K562 (cell line): ENCODE results near the gene PPIC. TPM values are rescaled to one million over a fixed set of nuclear protein-coding genes. Genes with fewer than 3 reads are reported as not detected.

Experiments
- ATAC-seq: fragments of 200-7000 bp; cut with Tn5 transposase; 3 replicates; pipeline ENCODE4 v1.9.1; 2020; ENCODE audit warnings: moderate library complexity
- BruUV-seq: library from RNA; stranded (reverse); fragments of 400-500 nt; replicated peaks from 2 replicates; lab custom pipeline; 2021; lab: Mats Ljungman, UMichigan
- CTCF ChIA-PET: fragments of 300-600 bp; formaldehyde crosslinking; extraction: SDS; loops from one replicate; lab custom pipeline; 2021; ENCODE audit warnings: low intra/inter-chr PET ratio; lab: Yijun Ruan, JAX
- POLR2A ChIA-PET: fragments of 300-600, 350-650 bp; sonication (Branson Sonifier 250); formaldehyde crosslinking; extraction: SDS; loops from one replicate; lab custom pipeline; 2021; ENCODE audit warnings: antibody characterized with exemption, inconsistent platforms; lab: Yijun Ruan, JAX
- DNase-seq, 4 experiments: peaks; one replicate each; pipeline versions ENCODE4 v3.0.0 to v3.0.0-alpha.2; 2011 to 2018; ENCODE audit warnings: low spot score in 3 of 4, mixed read lengths in 3 of 4; ENCODE audit errors: extremely low read depth in 1 of 4
- FAIRE-seq: peaks from 2 replicates; lab custom pipeline; 2011; peaks lifted over from hg19 to GRCh38; lab: Jason Lieb, UNC
- H2AFZ ChIP-seq: 2 replicates; pipeline ENCODE4 v1.6.0; 2011; ENCODE audit warnings: low read depth, low read length, control low read depth, inconsistent platforms
- H3K27ac ChIP-seq: fragments of 200-600 bp; 3 replicates; pipeline ENCODE4 v1.8.0; 2011; ENCODE audit warnings: low read depth, mild to moderate bottlenecking, control low read depth, inconsistent platforms, low read length, moderate library complexity, mixed read lengths; ENCODE audit errors: extremely low read depth
- H3K27me3 ChIP-seq, 2 experiments: fragments of 300-600 bp in 1 of 2; 2 replicates in 1 of 2; 3 replicates in 1 of 2; pipeline versions ENCODE4 v1.6.0 to v1.8.0; 2011; ENCODE audit warnings: inconsistent platforms in 2 of 2, low read length in 2 of 2, mild to moderate bottlenecking in 1 of 2, mixed read lengths in 1 of 2, moderate library complexity in 1 of 2; ENCODE audit not compliant: control insufficient read depth in 2 of 2, insufficient read depth in 2 of 2
- H3K36me3 ChIP-seq: fragments of 300-600 bp; 3 replicates; pipeline ENCODE4 v1.8.0; 2011; ENCODE audit warnings: mild to moderate bottlenecking, low read length, inconsistent platforms; ENCODE audit not compliant: control insufficient read depth, insufficient read depth
- H3K4me1 ChIP-seq, 2 experiments: fragments of 200-600 bp in 1 of 2; replicated peaks in 1 of 2; 2 replicates in 1 of 2; 3 replicates in 1 of 2; pipeline versions ENCODE4 v1.5.1 to v1.8.0; 2011; ENCODE audit warnings: inconsistent platforms in 2 of 2, low read length in 2 of 2, mild to moderate bottlenecking in 1 of 2, mixed read lengths in 1 of 2, moderate library complexity in 1 of 2; ENCODE audit not compliant: control insufficient read depth in 2 of 2, insufficient read depth in 2 of 2
- H3K4me2 ChIP-seq: 2 replicates; pipeline ENCODE4 v1.6.1; 2011; ENCODE audit warnings: low read length, control low read depth, inconsistent platforms, mixed read lengths; ENCODE audit not compliant: insufficient read depth
- H3K4me3 ChIP-seq: fragments of 200-600 bp; sonication (generic), shearing (Covaris generic); 2 replicates; pipeline ENCODE4 v1.5.1; 2016; ENCODE audit warnings: control low read depth, inconsistent platforms
- H3K79me2 ChIP-seq: fragments of 200-600 bp; 3 replicates; pipeline ENCODE4 v1.8.0; 2011; ENCODE audit warnings: low read length, inconsistent platforms; ENCODE audit not compliant: control insufficient read depth, insufficient read depth
- H3K9ac ChIP-seq, 2 experiments: 2 replicates each; pipeline versions ENCODE4 v1.6.0 to v1.6.1; 2011; ENCODE audit warnings: low read depth in 2 of 2, low read length in 2 of 2, control low read depth in 1 of 2, inconsistent platforms in 1 of 2, mild to moderate bottlenecking in 1 of 2, mixed read lengths in 1 of 2; ENCODE audit not compliant: insufficient read depth in 1 of 2
- H3K9me1 ChIP-seq: one replicate; pipeline ENCODE4 v1.6.0; 2011; ENCODE audit warnings: inconsistent platforms, mild to moderate bottlenecking, low read length, moderate library complexity; ENCODE audit not compliant: control insufficient read depth, insufficient read depth
- H3K9me3 ChIP-seq: replicated peaks from 2 replicates; pipeline ENCODE4 v1.5.1; 2011; ENCODE audit warnings: low read depth, low read length, inconsistent platforms; ENCODE audit not compliant: control insufficient read depth, insufficient read depth
- H4K20me1 ChIP-seq: replicated peaks from 2 replicates; pipeline ENCODE4 v1.6.1; 2011; ENCODE audit warnings: low read length, inconsistent platforms, mixed read lengths; ENCODE audit not compliant: control insufficient read depth, insufficient read depth
- FOSL1 ChIP-seq: fragments of 200-800 bp; sonication (Bioruptor generic); conservative IDR thresholded peaks from 2 replicates; pipeline ENCODE4 v1.6.1; 2016; ENCODE audit warnings: missing genetic modification characterization, missing compliant biosample characterization
- RBM14 ChIP-seq: fragments of 200-400 bp; formaldehyde crosslinking; IDR thresholded peaks from 2 replicates; pipeline ENCODE4 v1.6.1; 2018; ENCODE audit warnings: low read depth, mild to moderate bottlenecking, low read length, moderate library complexity, borderline replicate concordance; ENCODE audit not compliant: insufficient read depth
- YY1 ChIP-seq, 3 experiments: IDR thresholded peaks; 2 replicates each; pipeline ENCODE4 v1.6.1; 2011; ENCODE audit warnings: low read length in 2 of 3, mild to moderate bottlenecking in 2 of 3, moderate library complexity in 2 of 3, borderline replicate concordance in 1 of 3, control low read depth in 1 of 3, low read depth in 1 of 3; ENCODE audit not compliant: insufficient read depth in 3 of 3, insufficient replicate concordance in 2 of 3, control insufficient read depth in 1 of 3, insufficient read length in 1 of 3; ENCODE audit errors: extremely low read depth in 1 of 3
- WGBS: fragments of 100-300 bp; shearing (Covaris generic); methylation state at CpG from one replicate; pipeline ENCODE4 v1.1.6; 2016; ENCODE audit warnings: low coverage, mixed read lengths; ENCODE audit not compliant: insufficient coverage; ENCODE audit errors: missing lambda C conversion rate; 5-methylcytosine and 5-hydroxymethylcytosine counted together
- in situ Hi-C: fragments of 300-500 bp; cut with MboI; formaldehyde crosslinking; loops from 4 replicates; pipeline ENCODE4 v1.15.0; 2018; ENCODE audit warnings: inconsistent platforms, mixed read lengths
- intact Hi-C: fragments of 100-400 bp; cut with micrococcal nuclease; formaldehyde crosslinking; loops from 2 replicates; pipeline ENCODE4 v1.14.2; 2022
- polyA plus RNA-seq, 8 experiments: library from polyadenylated mRNA; depleted of rRNA in 4 of 8; stranded (reverse) in 5 of 8; unstranded in 3 of 8; fragments of >200 nt; fragmentation: Nextera tagmentation in 2 of 8; fragmentation: Illumina TruSeq in 1 of 8; extraction: Ambion mirVana in 2 of 8; extraction: Trizol in 1 of 8; gene quantifications; 2 replicates each; pipeline versions ENCODE4 v1.2.1 to v1.2.3, GENCODE V29; 2011 to 2014; ENCODE audit warnings: inconsistent platforms in 1 of 8, missing spikeins in 1 of 8
- total RNA-seq, 7 experiments: library from RNA; depleted of rRNA in 6 of 7; stranded (reverse); fragments of >200 nt in 6 of 7; fragmentation: Illumina TruSeq in 2 of 7; extraction: Trizol in 2 of 7; gene quantifications; 2 replicates each; pipeline versions ENCODE4 v1.2.1 to v1.2.3, GENCODE V29; 2011 to 2021; ENCODE audit warnings: low replicate concordance in 1 of 7

Gene PPIC
- total and polyA plus RNA-seq, 9 of the 15 experiments (the other 6 are each of a cell fraction or from before 2014, with no cell fraction given) = 1.3 to 4.5 (median 2.8) TPM

GRCh38 chr5:122985006-122985700, 51.4 kb downstream of the PPIC start:
- Histone ChIP-seq H3K4me3 (no peak overlapping the region), H3K9me1 (no peaks in the 10 kb centered on the region), H3K36me3 (no peaks in the 10 kb centered on the region), H3K79me2 (no peaks in the 10 kb centered on the region), H3K9ac (no peak overlapping the region), H3K4me2 (no peak overlapping the region), H3K9me3 (no peaks in the 10 kb centered on the region), H3K27ac (no peak overlapping the region), H3K4me1 (no peaks in the 10 kb centered on the region), H3K27me3 (peaks cover 4 to 9% of the 10 kb centered on the region in 2 experiments; a peak in 3 of 5 replicates), H2AFZ (no peak overlapping the region), H4K20me1 (no peaks in the 10 kb centered on the region)
- WGBS = 0% methylated on average over 4 of the region's 4 CpGs
- intact Hi-C loops = no loop called here
- no peak for TF ChIP-seq RBM14
- no peak for TF ChIP-seq YY1 (IDR thresholded peaks at IDR 0.05; ENCODE audit: borderline replicate concordance in 1 of 3, control insufficient read depth in 1 of 3, extremely low read depth in 1 of 3, insufficient read depth in 3 of 3, insufficient read length in 1 of 3, insufficient replicate concordance in 2 of 3, low read depth in 1 of 3, low read length in 2 of 3)
- no peak for TF ChIP-seq FOSL1 (tag)
- FAIRE-seq = no peak
- CTCF ChIA-PET = no interaction called here
- DNase-seq = no peak
- POLR2A ChIA-PET = interaction anchor here (1.0 kb wide), 1 partner anchor 7 kb away, joined by 4 read pairs; no protein-coding TSS in a partner anchor
- ATAC-seq = no peak
- no TSS peak for BruUV-seq
- in situ Hi-C loops = no loop called here
